Activated CD4-positive, CD25-positive, alpha-beta regulatory T cell treated with anti-CD3 and anti-CD28 coated beads, Interleukin-2, amount 50 U/mL, for 24 hours (primary cell): ENCODE data around the gene IRS2.
"Not testable (repeated sequence)": the region's sequence is repeated elsewhere in the genome, so short reads cannot be mapped to it uniquely, and the experiment has no call there.

ENCODE experiments used
- ATAC-seq, 2 donors: fragments of 150-1000 bp; cut with Tn5 transposase; one replicate each; pipeline ENCODE4 v1.10.0; 2021; ENCODE audit warnings: mild to moderate bottlenecking in 1 of 2, moderate library complexity in 1 of 2

The IRS2 gene

DNA sequence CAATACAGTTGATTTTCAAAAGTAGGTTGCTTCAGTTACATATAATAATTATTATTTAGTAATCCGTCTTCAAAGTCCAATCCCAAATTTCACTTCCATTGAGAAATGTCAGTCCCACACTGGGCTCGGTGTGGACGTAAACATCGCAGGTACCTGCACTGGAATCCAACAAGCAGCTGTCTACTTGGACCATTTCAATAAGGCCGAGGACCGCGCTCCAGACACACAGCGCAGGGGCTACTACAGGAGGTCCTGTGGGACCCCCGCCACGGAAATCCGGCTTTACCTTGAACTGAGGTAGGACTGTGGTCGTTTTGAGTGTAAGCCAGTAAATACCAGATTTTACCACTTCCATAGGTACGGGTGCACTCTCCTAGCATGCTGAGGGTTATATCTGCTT is 30.8 kb downstream of the IRS2 start:
- ATAC-seq, result no peak

DNA sequence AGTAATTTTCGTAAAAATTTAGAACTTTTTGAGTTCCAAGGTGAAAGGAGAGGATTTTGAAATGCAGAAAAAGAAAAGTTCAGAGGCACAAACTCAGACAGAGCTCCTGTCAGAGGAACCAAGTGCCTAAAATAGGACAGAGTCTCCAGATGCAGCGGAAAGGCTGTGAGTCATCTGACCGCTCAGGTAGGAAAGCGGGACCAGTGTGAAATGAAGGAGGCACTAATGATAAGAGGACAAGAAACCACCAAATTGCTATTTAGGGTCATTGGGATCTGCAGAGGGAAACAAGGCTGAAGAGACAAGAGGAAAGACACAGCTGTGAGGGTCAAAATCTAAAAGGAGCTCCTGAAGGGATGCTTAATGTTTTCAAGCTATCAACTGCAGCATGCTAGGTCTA is 34.9 kb downstream of the IRS2 start:
- no peak for ATAC-seq

DNA sequence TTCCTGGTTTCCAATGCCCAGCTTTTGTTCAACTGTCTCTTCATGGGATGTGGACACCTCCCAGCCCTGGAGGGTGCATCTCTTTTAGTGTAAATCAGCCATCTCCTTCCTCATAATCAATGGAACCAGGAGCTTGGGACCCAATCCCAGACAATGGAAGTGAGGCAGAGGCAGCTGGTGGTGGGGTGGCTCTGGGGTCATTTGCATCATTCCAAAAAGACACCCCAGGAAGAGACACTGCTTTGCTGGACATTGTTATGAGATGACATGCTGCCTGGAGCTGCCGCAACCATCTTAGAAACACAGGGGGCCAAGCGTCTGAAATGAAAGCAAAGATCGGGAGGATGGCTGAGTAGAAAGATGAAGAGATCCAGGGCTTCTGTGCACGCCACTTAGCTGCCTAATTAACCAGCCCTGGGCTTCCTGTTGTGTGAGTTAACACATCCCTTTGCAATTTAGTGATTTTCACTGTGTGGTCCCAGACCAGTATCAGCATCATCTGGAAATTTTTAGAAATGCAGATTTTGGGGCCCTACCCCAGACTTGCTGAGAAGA is 36.1 kb downstream of the IRS2 start:
- ATAC-seq, result no peak

DNA sequence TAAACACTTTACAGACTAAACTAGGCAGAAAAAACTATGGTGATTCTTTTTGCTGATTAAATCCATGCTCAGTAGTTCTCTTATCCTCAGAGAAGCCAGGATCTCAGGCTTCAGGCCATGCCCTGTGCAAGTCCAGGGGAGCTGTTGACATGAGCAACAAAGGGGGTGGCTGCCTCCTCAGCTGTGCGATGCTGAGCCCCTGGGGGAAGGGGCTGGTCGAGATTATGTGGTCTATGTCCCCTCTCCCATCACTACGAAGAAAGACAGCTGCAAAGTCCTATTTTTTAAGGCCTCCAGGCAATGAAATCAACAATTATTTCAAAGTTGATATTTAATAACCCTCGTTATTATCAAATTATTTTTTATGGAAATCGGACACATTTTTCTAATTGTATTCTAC is 37.0 kb downstream of the IRS2 start:
- ATAC-seq, result no peak

DNA sequence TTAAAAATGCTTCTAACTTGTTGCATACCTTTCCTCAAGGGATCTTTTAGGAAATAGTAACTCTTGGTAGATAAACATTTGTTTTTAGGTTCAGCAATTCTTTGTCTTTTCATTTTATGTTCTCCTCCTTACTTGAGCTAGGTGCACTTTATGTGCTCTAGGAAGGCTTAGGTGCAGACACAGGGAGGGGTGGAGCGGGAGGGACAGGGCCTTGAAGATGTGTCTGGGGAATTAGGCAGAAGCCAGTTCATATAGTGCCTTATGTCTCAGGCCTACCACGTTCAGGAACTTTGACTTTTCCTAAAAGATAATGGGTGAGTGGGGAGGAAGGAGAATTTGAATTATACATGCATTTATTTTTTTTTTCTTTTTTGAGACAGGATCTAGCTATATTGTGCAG is 37.7 kb downstream of the IRS2 start:
- no peak for ATAC-seq

DNA sequence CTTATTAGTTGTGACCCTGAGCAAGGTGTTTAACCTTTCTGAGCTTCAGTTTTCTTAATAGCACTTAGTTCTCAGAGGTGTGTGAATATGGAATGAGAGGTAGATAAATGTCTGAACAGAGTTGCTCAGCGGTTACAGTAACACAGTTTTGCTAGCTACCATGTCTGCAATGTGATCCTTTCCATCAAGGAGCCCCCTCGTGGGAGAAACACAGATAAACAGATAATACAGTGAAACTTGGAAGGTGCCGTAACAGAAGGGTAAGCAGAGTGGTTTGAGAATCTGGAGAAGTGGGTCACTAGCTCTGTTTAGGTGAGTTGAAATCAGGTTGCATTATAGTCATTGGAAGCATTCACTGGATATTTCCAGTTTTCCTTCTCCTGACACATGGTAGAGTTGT is 38.9 kb downstream of the IRS2 start:
- no peak for ATAC-seq

DNA sequence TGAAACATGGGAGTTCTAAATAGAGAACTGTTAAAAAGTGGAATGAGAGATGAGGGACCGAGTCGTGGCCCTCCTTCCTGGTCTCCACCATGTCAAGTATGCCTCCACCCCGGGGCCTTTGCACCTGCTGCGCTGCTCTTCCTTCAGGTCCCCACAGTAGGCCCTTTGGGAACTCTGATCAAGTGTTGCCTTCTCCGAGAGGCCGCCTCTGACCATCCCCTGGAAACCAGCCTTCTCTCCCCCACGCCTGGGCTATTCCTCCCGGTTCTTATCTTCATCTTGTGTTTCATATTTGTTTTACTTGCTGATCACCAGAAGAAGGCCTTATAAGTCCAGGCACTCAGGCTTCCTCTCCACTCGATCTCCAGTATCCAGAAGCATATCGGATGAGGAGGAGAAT is 40.0 kb downstream of the IRS2 start:
- ATAC-seq, result no peak

DNA sequence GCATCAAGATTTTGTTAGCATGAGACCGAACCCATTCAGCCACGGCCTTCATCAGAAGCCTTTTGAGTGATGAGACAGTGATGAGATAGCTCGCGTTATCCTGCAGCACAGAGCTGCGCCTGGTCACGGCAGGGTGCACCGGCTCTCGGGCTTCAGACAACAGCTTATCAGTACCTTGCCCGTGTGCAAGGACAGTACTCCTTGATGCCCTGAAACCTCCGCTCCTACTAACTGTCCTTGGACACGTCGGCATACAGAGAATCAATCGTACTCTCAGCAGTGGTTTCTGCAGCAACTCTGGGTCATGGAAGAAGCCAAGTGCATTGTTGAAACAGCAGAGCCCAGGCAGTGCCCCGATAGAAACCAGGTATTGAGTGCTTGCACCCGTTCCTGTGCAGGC is 40.7 kb downstream of the IRS2 start:
- no peak for ATAC-seq

DNA sequence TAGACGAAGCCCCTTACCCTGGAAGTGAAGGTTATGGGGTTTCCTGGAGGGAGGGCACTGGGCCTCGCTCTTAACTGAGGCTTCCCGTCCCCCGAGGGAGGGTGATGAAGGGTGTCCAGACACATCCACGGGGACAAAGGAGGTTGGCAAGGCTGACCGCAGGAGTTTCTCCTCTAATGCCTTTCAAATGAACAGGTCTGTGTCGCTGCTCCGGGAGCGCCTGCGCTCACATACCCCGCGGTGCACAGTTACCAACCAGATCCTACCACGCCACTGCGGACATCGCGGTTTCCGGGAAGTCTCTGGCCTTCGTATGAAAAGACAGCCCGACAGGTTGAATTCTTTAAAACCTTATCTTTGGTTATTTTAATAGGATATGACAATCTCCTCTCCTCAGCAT is 41.3 kb downstream of the IRS2 start:
- ATAC-seq, result no peak

DNA sequence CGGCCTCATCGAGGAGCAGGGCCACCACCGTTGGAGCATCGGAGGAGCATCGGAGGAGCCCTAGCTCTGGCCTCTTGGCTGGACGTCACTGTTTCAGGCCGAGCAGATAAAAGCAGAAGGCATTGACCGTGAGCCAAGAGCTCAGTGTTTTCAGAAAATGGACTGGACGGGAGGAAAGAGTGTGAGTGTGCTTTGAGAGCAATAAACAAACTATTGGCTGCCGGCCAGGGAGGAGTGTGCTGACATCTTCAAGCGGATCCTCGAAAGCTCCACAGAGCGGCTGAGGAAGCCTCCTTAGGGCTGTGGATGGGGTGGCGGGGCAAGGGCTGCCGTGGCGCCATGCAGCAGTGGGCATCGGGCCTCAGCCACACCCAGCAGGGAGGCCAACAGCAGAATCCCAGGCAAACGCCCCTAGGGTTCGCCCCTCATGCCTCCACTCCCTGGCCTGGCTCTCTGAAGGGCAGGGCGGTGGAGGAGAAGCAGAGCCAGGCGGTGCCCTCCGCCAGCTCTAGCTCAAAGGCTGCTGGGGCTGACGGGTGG is 41.8 kb downstream of the IRS2 start:
- no peak for ATAC-seq

DNA sequence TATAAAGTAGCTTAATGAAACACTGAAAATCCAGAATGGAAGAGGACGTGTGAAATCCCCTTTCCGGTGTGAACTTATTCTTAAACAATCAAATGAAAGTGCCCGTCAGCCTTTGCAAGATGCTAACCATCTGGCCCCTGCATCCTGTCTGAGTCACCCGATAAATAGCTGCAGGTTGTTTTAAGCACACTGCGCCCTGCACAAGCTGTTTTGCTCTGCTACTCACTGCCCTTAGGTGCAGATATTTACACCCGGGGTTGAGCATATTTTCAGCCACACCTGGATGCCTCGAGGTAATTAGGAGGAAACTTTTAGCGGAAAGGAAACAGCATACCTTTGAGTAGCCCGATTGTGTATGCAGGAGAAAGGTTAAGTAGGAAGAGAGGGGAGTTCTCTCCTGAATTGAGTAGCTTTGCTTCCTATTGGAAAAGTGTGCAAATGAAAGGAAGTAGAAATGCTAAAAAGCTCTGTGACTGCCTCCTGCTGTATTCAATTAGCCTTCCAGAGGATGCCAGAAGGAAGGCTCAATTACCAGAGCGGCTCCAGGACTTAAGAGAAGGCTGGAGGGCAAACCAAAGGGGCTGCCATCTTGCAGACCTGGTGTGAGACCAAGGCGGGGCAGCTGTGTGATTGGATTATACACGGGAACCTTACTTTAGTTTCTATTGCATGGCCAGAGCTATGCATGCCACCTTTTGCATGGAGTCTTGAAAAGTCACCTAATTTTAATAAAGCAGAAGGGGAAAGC is 42.5 kb downstream of the IRS2 start:
- no peak for ATAC-seq

DNA sequence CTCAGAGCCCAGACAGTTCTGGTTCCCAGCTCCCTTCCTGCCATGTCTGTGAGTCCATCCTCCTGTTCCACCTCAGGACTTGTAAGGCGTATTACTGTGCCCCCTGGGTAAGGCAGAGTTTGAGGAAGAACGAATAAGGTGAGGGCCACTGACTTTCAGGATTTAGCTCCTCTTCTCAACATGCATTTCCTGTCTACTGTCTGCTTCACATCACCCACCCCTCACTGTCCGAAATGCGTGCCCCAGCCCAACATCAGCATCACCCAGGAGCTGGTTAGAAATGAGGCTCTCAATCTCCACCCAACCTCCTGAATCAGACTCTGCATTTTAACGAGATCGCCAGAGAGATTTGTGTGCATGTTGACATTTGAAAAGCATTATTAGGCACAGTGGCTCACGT is 44.4 kb downstream of the IRS2 start:
- ATAC-seq, result no peak

DNA sequence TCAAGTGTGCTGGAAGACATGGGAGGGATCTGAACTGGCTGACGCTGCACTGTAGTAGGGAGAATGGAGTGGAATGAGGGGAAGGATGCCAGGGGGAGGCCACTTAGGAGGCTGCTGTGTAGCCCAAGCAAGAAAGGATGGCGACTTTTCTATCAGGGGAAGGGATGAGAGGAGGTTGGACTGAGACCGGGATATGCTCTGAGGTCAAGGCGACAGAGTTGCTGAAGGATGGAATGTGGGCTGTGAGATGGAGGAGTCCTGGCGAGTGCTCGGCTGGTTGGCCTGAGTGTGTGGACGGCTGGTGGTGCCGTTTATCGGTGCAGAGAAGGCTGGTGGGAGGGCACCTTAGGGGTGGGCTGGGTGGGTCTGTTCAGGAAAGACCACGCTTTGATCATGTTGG is 45.7 kb downstream of the IRS2 start:
- no peak for ATAC-seq

DNA sequence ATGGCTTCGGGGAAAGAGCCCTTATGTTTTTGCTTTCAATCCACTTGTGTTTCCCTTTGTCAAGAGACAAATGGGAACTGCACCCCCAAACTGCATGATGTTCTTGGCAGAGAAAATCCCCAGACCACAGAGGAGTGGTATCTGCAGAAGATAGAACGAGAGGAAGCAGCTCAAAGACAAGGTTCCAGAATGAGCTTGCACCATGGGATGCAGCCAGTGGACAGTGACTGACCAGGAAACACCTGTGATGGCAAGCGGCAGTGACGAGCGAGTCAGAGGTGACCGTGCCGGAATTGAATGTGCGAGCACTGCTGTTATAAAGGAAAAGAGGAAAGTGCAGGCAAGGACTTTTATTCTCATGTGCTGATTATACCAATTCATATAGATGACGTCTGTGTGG is 46.3 kb downstream of the IRS2 start:
- ATAC-seq, result no peak

DNA sequence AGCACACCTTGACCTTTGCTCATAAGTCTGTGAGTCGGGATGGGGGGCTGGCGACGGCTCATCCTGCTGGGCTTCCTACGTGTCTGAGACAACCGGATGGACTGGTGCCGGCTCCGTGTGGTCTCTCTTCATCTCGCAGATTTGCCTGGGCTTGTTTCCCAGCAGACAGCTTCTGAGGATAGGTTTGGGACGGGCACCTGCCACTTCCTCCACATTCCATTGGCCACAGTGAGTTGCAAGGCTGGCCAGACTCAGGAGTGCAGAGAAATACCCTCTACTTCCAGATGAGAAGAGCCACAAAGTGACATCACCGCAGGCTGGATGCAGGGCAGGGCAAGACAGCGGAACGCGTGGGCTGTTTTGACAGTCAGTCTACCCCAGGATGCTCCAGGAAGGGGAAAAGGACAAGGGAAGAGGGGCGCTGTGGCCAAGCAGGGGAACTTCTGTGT is 48.1 kb downstream of the IRS2 start:
- no peak for ATAC-seq

DNA sequence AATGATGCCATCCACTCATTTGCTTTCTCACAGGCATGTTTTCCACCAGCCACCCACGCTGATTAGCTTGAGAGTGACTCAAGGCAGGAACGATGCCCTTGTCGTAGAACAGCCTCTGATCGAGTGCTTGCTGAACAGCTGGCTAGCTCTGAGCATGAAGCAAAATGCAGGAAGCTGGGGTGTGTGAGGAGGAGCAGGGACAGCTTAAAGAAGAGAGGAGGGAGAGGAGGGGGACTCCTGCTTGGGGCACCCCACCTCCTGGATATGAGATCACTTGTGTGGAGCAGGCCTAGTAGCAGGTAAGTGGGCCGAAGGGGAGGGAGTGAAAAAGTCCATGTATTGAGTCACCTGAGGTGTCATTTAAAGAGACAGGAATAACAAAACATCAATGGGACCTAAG is 48.8 kb downstream of the IRS2 start:
- ATAC-seq, result peak; percentile 60 to 64

DNA sequence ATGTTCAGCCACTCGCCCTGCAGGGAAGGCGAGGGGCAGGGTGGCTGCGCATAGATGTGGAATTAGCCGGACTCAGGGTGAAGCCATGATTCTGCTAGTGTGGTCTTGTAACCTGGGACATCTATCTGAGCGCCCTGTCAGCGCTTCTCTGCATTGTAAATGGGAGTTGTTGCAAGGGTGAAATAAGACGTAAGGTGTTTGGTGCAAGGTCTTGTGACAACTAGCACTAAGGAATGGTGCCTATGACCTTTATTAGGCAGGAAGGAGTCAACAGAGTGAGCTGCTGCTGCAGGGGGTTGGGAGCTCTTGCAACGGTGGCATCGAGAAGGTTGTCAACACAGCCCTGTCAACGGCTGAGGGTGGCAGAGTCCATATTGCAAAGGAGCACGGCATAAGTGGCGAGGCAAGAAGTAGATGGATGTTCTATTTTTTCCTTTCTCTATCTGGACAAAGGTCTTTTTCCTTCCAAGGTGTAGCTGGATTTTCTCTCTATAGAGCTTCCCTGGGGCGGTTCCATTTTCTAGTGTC is 49.3 kb downstream of the IRS2 start:
- ATAC-seq, result no peak

DNA sequence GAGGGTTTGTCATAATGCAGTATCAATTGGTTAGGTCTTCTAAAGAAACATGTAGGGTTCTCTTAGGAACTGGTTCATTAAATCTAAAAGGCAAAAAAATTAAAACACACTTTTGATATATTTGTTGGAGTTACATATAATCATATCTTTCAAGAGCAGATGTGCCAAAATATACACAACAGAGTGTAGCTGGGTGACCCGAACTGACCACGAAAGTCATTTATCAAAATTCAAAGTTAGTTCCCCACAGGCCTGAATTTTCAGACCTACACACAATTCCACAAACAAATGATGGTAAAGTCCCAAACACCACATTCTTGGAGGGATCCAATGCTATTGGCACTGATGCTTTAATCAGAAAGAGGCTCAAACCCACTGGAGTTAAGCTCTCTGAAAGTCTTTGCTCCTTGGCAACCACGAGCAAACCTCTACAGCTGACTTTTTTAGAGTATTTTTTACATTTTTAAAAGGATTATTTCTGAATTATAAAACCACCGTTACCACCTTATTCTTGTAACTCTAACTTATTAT is 50.9 kb downstream of the IRS2 start:
- ATAC-seq, result no peak

DNA sequence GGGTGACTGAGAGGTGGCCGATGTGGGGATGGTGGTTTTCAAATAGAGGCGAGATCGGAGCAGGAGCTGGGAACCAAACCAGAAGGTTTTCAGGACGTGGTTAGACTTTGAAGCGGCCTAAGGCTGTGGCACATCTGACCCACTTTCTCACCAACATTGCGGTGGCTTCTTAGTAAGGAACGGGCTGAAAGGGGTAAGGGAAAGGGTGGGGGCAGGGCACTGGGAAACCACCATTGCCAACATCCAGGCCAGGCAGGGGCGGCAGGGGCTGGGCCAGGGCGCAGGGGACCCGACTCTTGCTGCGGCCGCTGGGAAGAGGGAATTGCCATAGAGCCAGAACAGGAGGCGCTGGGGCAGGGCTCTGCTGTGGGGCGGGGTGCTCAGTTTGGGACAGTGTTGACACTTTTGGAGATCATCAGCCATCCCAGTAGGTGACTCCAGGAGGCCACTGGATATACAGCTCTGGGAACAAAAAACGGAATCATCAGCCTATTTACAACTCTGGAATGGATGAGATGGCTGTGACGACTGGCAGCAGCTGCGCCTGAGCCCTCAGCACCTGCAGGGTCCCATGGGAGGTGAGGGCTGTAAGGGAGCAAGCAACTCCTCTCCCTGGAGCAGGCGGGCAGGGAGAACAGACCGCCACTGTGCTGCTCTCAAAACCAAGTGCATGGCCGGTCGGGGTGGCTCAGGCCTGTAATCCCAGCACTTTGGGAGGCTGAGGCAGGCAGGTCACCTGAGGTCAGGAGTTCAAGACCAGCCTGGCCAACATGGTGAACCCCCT is 52.2 kb downstream of the IRS2 start:
- ATAC-seq, result no peak

DNA sequence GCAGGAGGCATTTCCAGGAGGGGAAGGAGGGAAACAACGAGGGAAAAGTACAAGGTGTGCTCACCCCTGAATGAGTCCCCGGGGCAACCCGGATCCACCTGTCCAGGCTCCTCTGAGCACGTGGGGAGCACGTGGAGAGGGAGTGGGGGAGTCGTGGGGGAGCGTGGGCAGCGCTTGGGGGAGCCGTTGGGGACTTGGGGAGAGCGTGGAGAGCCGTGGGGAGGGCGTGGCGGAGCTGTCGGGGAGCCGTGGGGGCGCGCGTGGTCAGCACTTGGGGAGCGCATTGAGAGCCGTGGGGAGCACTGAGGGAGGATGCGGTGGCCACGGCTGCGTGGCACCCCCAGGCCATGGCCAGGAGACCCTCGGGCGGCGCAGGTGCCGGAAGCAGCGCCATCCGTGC is 52.8 kb downstream of the IRS2 start:
- ATAC-seq, result no peak

DNA sequence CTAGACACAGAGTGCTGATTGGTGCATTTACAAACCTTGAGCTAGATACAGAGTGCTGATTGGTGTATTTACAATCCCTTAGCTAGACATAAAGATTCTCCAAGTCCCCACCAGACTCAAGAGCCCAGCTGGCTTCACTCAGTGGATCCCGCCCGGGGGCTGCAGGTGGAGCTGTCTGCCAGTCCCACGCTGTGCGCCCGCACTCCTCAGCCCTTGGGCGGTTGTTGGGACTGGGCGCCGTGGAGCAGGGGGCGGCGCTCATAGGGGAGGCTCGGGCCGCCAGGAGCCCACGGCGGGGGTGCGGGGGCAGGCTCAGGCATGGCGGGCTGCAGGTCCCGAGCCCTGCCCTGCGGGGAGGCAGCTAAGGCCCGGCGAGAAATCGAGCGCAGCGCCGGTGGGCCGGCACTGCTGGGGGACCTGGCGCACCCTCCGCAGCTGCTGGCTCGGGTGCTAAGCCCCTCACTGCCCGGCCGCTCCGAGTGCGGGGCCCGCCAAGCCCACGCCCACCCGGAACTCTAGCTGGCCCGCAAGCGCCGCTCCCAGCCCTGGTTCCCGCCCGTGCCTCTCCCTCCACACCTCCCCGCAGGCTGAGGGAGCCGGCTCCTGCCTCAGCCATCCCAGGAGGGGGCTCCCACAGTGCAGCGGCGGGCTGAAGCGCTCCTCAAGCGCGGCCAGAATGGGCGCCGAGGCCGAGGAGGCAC is 53.8 kb downstream of the IRS2 start:
- not testable (repeated sequence) for ATAC-seq

DNA sequence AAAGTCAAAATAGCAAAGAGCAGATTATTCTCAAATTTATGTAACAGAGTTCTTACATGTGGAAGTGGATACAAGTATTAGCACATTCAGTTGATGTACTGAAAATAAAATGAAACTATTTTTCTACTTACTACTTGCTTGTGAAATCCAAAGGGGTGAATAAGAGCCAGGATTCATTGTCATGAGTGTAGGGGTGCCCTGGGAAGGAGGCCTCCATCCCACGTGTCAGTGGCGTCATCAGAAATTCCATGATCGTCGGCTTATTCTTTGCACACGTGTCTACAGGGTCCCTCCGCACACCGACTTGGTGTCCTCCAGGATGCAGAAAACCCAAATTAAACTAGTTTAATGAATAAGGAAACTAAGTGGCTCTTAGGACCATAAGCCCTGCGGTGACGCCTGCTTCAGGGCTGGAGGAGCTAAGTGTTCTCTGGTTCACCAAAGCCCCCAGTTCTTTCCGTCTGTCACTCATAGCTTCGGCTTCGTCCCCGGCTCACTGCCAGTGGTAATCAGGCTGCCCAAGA is 55.5 kb downstream of the IRS2 start:
- no peak for ATAC-seq
